Measurements from ENCODE around the gene RFLNA.

The RFLNA gene

GRCh38 chr12:124332058-124332672 is 37.3 kb downstream of the RFLNA start:
- no peak overlapping the region for H3K4me2 ChIP-seq
- H3K27me3 ChIP-seq = no peaks in the 10 kb centered on the region
- no peaks in the 10 kb centered on the region for H3K9me3 ChIP-seq (replicated peaks in 1 of 11)
- no peak overlapping the region for H3K9ac ChIP-seq
- peaks cover 0 to 16% (median 6%) of the 10 kb centered on the region in 10 experiments; a peak in 4 of 20 replicates for H3K4me1 ChIP-seq
- no peak overlapping the region for H3K27ac ChIP-seq
- H4K20me1 ChIP-seq = peaks cover 0 to 91% (median 8%) of the 10 kb centered on the region in 11 experiments; a peak in 10 of 22 replicates
- H3K36me3 ChIP-seq = peaks cover 67 to 97% (median 89%) of the 10 kb centered on the region in 11 experiments
- no peak overlapping the region for H3K4me3 ChIP-seq
- TF ChIP-seq Cebpa-rat (IDR thresholded peaks at IDR 0.05) = no peak

GRCh38 chr12:124332900-124333299 is 38.0 kb downstream of the RFLNA start:
- Histone ChIP-seq H3K9me3 (replicated peaks in 1 of 11) (no peaks in the 10 kb centered on the region), H3K27me3 (no peaks in the 10 kb centered on the region), H3K9ac (no peak overlapping the region), H3K4me2 (no peak overlapping the region), H3K4me3 (no peak overlapping the region), H3K4me1 (peaks cover 0 to 16% (median 6%) of the 10 kb centered on the region in 10 experiments; a peak in 4 of 20 replicates), H3K27ac (no peak overlapping the region), H4K20me1 (peaks cover 0 to 94% (median 8%) of the 10 kb centered on the region in 11 experiments; a peak in 11 of 22 replicates), H3K36me3 (peaks cover 74 to 98% (median 95%) of the 10 kb centered on the region in 11 experiments)
- no peak for TF ChIP-seq Cebpa-rat (IDR thresholded peaks at IDR 0.05)

- H4K20me1 ChIP-seq = peaks cover 0 to 93% (median 8%) of the 10 kb centered on the region in 11 experiments; a peak in 11 of 22 replicates
- no peak overlapping the region for H3K4me3 ChIP-seq
- H3K36me3 ChIP-seq = peaks cover 70 to 97% (median 94%) of the 10 kb centered on the region in 11 experiments
- H3K27me3 ChIP-seq = no peaks in the 10 kb centered on the region
- H3K4me2 ChIP-seq = no peak overlapping the region
- no peak overlapping the region for H3K27ac ChIP-seq
- no peaks in the 10 kb centered on the region for H3K9me3 ChIP-seq (replicated peaks in 1 of 11)
- peaks cover 0 to 11% (median 2%) of the 10 kb centered on the region in 10 experiments; a peak in 3 of 20 replicates for H3K4me1 ChIP-seq
- H3K9ac ChIP-seq = no peak overlapping the region
- no peak for TF ChIP-seq Cebpa-rat (IDR thresholded peaks at IDR 0.05)
Observed at GRCh38 chr12:124333724-124334123, 38.8 kb downstream of the RFLNA start.

GRCh38 chr12:124334266-124334665 is 39.4 kb downstream of the RFLNA start:
- no peak overlapping the region for H3K27ac ChIP-seq
- peaks cover 0 to 11% (median 0%) of the 10 kb centered on the region in 10 experiments; a peak in 2 of 20 replicates for H3K4me1 ChIP-seq
- no peak overlapping the region for H3K9ac ChIP-seq
- H3K4me2 ChIP-seq = no peak overlapping the region
- H3K27me3 ChIP-seq = no peaks in the 10 kb centered on the region
- TF ChIP-seq Cebpa-rat (IDR thresholded peaks at IDR 0.05) = no peak
- H3K4me3 ChIP-seq = no peak overlapping the region
- H3K9me3 ChIP-seq (replicated peaks in 1 of 11) = no peaks in the 10 kb centered on the region
- peaks cover 0 to 87% (median 8%) of the 10 kb centered on the region in 11 experiments; a peak in 11 of 22 replicates for H4K20me1 ChIP-seq
- peaks cover 69 to 92% (median 89%) of the 10 kb centered on the region in 11 experiments for H3K36me3 ChIP-seq

GRCh38 chr12:124334976-124335375 is 40.1 kb downstream of the RFLNA start:
- H3K4me2 ChIP-seq = no peak overlapping the region
- peaks cover 0 to 82% (median 8%) of the 10 kb centered on the region in 11 experiments; a peak in 11 of 22 replicates for H4K20me1 ChIP-seq
- peaks cover 0 to 11% (median 0%) of the 10 kb centered on the region in 10 experiments; a peak in 2 of 20 replicates for H3K4me1 ChIP-seq
- no peak overlapping the region for H3K9ac ChIP-seq
- no peak overlapping the region for H3K27ac ChIP-seq
- no peak for TF ChIP-seq Cebpa-rat (IDR thresholded peaks at IDR 0.05)
- H3K9me3 ChIP-seq (replicated peaks in 1 of 11) = no peaks in the 10 kb centered on the region
- peaks cover 68 to 87% (median 83%) of the 10 kb centered on the region in 11 experiments for H3K36me3 ChIP-seq
- H3K4me3 ChIP-seq = no peak overlapping the region
- H3K27me3 ChIP-seq = no peaks in the 10 kb centered on the region

GRCh38 chr12:124335426-124336183 is 40.7 kb downstream of the RFLNA start:
- Histone ChIP-seq H3K27ac (0 out of 22 replicates have a peak overlapping the region, but pooled peaks of 1 of the 11 experiments have one; percentile 4), H4K20me1 (peaks cover 0 to 82% (median 8%) of the 10 kb centered on the region in 11 experiments; a peak in 10 of 22 replicates), H3K27me3 (no peaks in the 10 kb centered on the region), H3K4me2 (no peak overlapping the region), H3K9me3 (replicated peaks in 1 of 11) (no peaks in the 10 kb centered on the region), H3K36me3 (peaks cover 69 to 87% (median 83%) of the 10 kb centered on the region in 11 experiments), H3K4me1 (peaks cover 0 to 11% (median 0%) of the 10 kb centered on the region in 10 experiments; a peak in 2 of 20 replicates), H3K4me3 (no peak overlapping the region), H3K9ac (no peak overlapping the region)
- no peak for TF ChIP-seq Cebpa-rat (IDR thresholded peaks at IDR 0.05)

GRCh38 chr12:124336184-124336437 is 41.2 kb downstream of the RFLNA start:
- Histone ChIP-seq H3K9ac (no peak overlapping the region), H3K4me2 (no peak overlapping the region), H3K27me3 (no peaks in the 10 kb centered on the region), H3K27ac (no peak overlapping the region), H3K9me3 (replicated peaks in 1 of 11) (no peaks in the 10 kb centered on the region), H3K36me3 (peaks cover 71 to 87% (median 83%) of the 10 kb centered on the region in 11 experiments), H4K20me1 (peaks cover 0 to 84% (median 8%) of the 10 kb centered on the region in 11 experiments; a peak in 9 of 22 replicates), H3K4me3 (no peak overlapping the region), H3K4me1 (peaks cover 0 to 9% (median 0%) of the 10 kb centered on the region in 10 experiments; a peak in 2 of 20 replicates)
- TF ChIP-seq Cebpa-rat (IDR thresholded peaks at IDR 0.05) = no peak

GRCh38 chr12:124336742-124337520 is 42.0 kb downstream of the RFLNA start:
- H3K27me3 ChIP-seq = no peaks in the 10 kb centered on the region
- H3K9ac ChIP-seq = no peak overlapping the region
- no peaks in the 10 kb centered on the region for H3K9me3 ChIP-seq (replicated peaks in 1 of 11)
- H3K4me3 ChIP-seq = no peak overlapping the region
- peaks cover 70 to 87% (median 83%) of the 10 kb centered on the region in 11 experiments for H3K36me3 ChIP-seq
- peaks cover 0 to 84% (median 4%) of the 10 kb centered on the region in 11 experiments; a peak in 9 of 22 replicates for H4K20me1 ChIP-seq
- no peak for TF ChIP-seq Cebpa-rat (IDR thresholded peaks at IDR 0.05)
- no peak overlapping the region for H3K27ac ChIP-seq
- H3K4me2 ChIP-seq = no peak overlapping the region
- H3K4me1 ChIP-seq = 0 out of 20 replicates have a peak, but pooled peaks cover 0 to 2% (median 0%) of the 10 kb centered on the region in 10 experiments
